22Rv1 (cell line): ENCODE measurements around the gene IWS1.

Experiments
- CTCF ChIP-seq: fragments of 450-650 bp; IDR thresholded peaks from 2 replicates; pipeline ENCODE4 v1.5.1; 2017; ENCODE audit warnings: mild to moderate bottlenecking
- ZFX ChIP-seq: fragments of 450-650 bp; IDR thresholded peaks from 2 replicates; pipeline ENCODE4 v1.6.1; 2017; ENCODE audit warnings: antibody characterized with exemption, borderline replicate concordance

DNA sequence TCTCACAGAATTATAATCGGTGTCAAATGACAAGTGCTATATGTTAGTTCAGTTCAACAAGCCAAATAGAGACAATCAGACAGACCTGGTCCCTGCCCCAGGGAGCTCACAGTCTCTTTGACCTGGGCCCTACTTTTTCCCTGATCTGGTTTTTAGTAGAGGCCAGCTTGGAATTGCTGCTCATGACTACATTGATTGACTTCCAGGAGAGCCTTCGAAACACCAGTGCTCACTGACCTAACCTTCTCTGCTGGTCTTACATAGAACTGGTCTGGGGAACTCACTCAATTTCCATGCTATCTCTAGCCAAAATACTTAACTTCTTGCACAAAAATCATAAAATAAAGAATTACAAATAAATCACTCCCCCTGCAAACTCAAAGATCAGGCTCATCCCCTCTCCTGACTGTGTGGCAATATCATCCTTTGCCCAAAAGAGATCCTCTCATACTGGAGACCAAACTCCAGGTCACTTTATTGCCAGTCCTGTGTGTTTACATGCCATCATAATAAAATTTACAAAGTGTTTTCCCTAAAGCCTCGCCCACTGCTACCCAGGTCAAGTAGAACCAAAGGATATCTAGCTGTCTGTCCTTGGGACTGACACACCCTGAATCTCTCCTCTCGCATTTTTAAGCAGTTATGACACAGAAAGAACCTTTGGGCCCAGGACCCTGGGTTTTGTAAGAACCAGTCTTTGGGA lies 54.9 kb downstream of the IWS1 start:
- TF ChIP-seq CTCF = no peak
- TF ChIP-seq ZFX = no peak
